GM12878 (cell line): Measurements from ENCODE around the gene SLC34A3. TPM values are rescaled to one million over a fixed set of nuclear protein-coding genes. Genes with fewer than 3 reads are reported as not detected.

ENCODE experiments used
- ATAC-seq: fragments of 200-7000 bp; cut with Tn5 transposase; 3 replicates; pipeline ENCODE4 v1.9.1; 2020; ENCODE audit warnings: mild to moderate bottlenecking, moderate library complexity
- BruUV-seq: library from RNA; stranded (reverse); fragments of 400-500 nt; replicated peaks from 2 replicates; lab custom pipeline; 2021; lab: Mats Ljungman, UMichigan
- CTCF ChIA-PET: fragments of 300-600 bp; sonication (Branson Sonifier 250); formaldehyde crosslinking; extraction: SDS; loops from one replicate; lab custom pipeline; 2021; ENCODE audit warnings: inconsistent platforms; lab: Yijun Ruan, JAX
- POLR2A ChIA-PET: fragments of 350-600 bp; formaldehyde crosslinking; extraction: SDS; loops from one replicate; lab custom pipeline; 2021; ENCODE audit warnings: inconsistent platforms; lab: Charles Lee
- RAD21 ChIA-PET: fragments of 300-600 bp; sonication (Branson Sonifier 250); formaldehyde crosslinking; loops from one replicate; lab custom pipeline; 2023; ENCODE audit warnings: antibody characterized with exemption; ENCODE audit not compliant: unreplicated experiment; lab: Charles Lee
- SMC1A ChIA-PET: fragments of 300-600 bp; sonication (Branson Sonifier 250); formaldehyde crosslinking; loops from one replicate; lab custom pipeline; 2023; ENCODE audit not compliant: unreplicated experiment, uncharacterized antibody; lab: Charles Lee
- DNase-seq: peaks from one replicate; pipeline ENCODE4 v3.0.0-alpha.2; 2011; ENCODE audit warnings: low read depth, low spot score
- FAIRE-seq: peaks from 3 replicates; lab custom pipeline; 2011; peaks lifted over from hg19 to GRCh38; lab: Jason Lieb, UNC
- H2AFZ ChIP-seq: 2 replicates; pipeline ENCODE4 v1.6.0; 2011; ENCODE audit warnings: low read depth, low read length, control low read depth; ENCODE audit not compliant: control insufficient read depth
- H3K27ac ChIP-seq: 2 replicates; pipeline ENCODE4 v1.5.1; 2011; ENCODE audit warnings: control low read depth; ENCODE audit not compliant: control insufficient read depth, insufficient read depth
- H3K27me3 ChIP-seq, 2 experiments: replicated peaks in 1 of 2; 2 replicates each; pipeline versions ENCODE4 v1.6.0 to v1.6.1; 2011; ENCODE audit warnings: low read length in 1 of 2; ENCODE audit not compliant: control insufficient read depth in 2 of 2, insufficient read depth in 2 of 2
- H3K36me3 ChIP-seq, 2 experiments: 2 replicates each; pipeline ENCODE4 v1.5.1; 2011; ENCODE audit warnings: low read length in 1 of 2; ENCODE audit not compliant: control insufficient read depth in 2 of 2, insufficient read depth in 2 of 2
- H3K4me1 ChIP-seq: 2 replicates; pipeline ENCODE4 v1.6.1; 2011; ENCODE audit warnings: mild to moderate bottlenecking, low read length, moderate library complexity, mixed read lengths; ENCODE audit not compliant: control insufficient read depth, insufficient read depth
- H3K4me2 ChIP-seq: 2 replicates; pipeline ENCODE4 v1.6.0; 2011; ENCODE audit warnings: control low read depth; ENCODE audit not compliant: control insufficient read depth, insufficient read depth
- H3K4me3 ChIP-seq: fragments of 200-600 bp; sonication (generic); 2 replicates; pipeline ENCODE4 v1.5.1; 2016
- H3K79me2 ChIP-seq: 2 replicates; pipeline ENCODE4 v1.6.0; 2011; ENCODE audit warnings: low read length; ENCODE audit not compliant: control insufficient read depth, insufficient read depth
- H3K9ac ChIP-seq: 2 replicates; pipeline ENCODE4 v1.8.0; 2011; ENCODE audit warnings: low read length, control low read depth, mixed read lengths; ENCODE audit not compliant: control insufficient read depth, insufficient read depth
- H3K9me3 ChIP-seq: replicated peaks from 3 replicates; pipeline ENCODE4 v1.5.1; 2011; ENCODE audit warnings: mild to moderate bottlenecking, low read length; ENCODE audit not compliant: control insufficient read depth, insufficient read depth
- H4K20me1 ChIP-seq: 2 replicates; pipeline ENCODE4 v1.6.0; 2011; ENCODE audit not compliant: control insufficient read depth, insufficient read depth
- BACH1 ChIP-seq: fragments of 450-650 bp; IDR thresholded peaks from 2 replicates; pipeline ENCODE4 v1.6.1; 2017; ENCODE audit warnings: mild to moderate bottlenecking, borderline replicate concordance
- CHD1 ChIP-seq: IDR thresholded peaks from 2 replicates; pipeline ENCODE4 v1.6.1; 2012; ENCODE audit warnings: low read depth, low read length, improper control_type of control experiment
- CREM ChIP-seq: IDR thresholded peaks from 2 replicates; pipeline ENCODE4 v1.6.1; 2014; ENCODE audit warnings: antibody characterized with exemption, low read depth
- IKZF2 ChIP-seq, 2 experiments: fragments of 450-650 bp; IDR thresholded peaks; 2 replicates each; pipeline ENCODE4 v1.6.1; 2017; ENCODE audit warnings: mild to moderate bottlenecking in 2 of 2, moderate library complexity in 2 of 2
- POLR2AphosphoS2 ChIP-seq: IDR thresholded peaks from 2 replicates; pipeline ENCODE4 v1.6.1; 2011; ENCODE audit warnings: low read depth, mild to moderate bottlenecking, low read length, improper control_type of control experiment, moderate library complexity
- WGBS: methylation state at CpG from one replicate; pipeline ENCODE4 v1.1.6; 2016; ENCODE audit warnings: low lambda C conversion rate; ENCODE audit not compliant: insufficient replicate concordance, insufficient coverage; ENCODE audit errors: missing lambda C conversion rate; 5-methylcytosine and 5-hydroxymethylcytosine counted together
- in situ Hi-C: fragments of 300-500 bp; cut with MboI; formaldehyde crosslinking; loops from 9 replicates; pipeline ENCODE4 v1.14.3; 2018; ENCODE audit warnings: mixed read lengths
- intact Hi-C: fragments of 100-400 bp; cut with micrococcal nuclease; formaldehyde crosslinking; loops from one replicate; pipeline ENCODE4 v1.14.2; 2022; ENCODE audit not compliant: unreplicated experiment
- polyA plus RNA-seq, 11 experiments: library from polyadenylated mRNA; depleted of rRNA in 4 of 11; unstranded in 6 of 11; stranded (reverse) in 5 of 11; fragments of >200 nt; fragmentation: Nextera tagmentation in 4 of 11; fragmentation: Illumina TruSeq in 1 of 11; extraction: Ambion mirVana in 4 of 11; extraction: Trizol in 1 of 11; gene quantifications; 1 replicate in 1 of 11; 2 replicates in 10 of 11; pipeline versions ENCODE4 v1.2.1 to v1.2.3, GENCODE V29; 2011 to 2016; ENCODE audit warnings: inconsistent platforms in 2 of 11, missing spikeins in 2 of 11, low read depth in 1 of 11
- total RNA-seq, 4 experiments: library from RNA; depleted of rRNA in 3 of 4; stranded (reverse); fragments of >200 nt in 3 of 4; fragmentation: Illumina TruSeq in 1 of 4; extraction: Trizol in 1 of 4; gene quantifications; 2 replicates each; pipeline versions ENCODE4 v1.2.1 to v1.2.3, GENCODE V29; 2013 to 2021
- TF ChIP-seq, protein P1 (sequence below): fragments of 450-650 bp; conservative IDR thresholded peaks from 2 replicates; pipeline ENCODE4 v1.6.1; 2017; ENCODE audit warnings: mild to moderate bottlenecking, moderate library complexity
- TF ChIP-seq, protein P2 (sequence below): fragments of 450-650 bp; IDR thresholded peaks from 2 replicates; pipeline ENCODE4 v1.6.1; 2017; ENCODE audit warnings: mild to moderate bottlenecking, moderate library complexity
- TF ChIP-seq, protein P3 (sequence below): IDR thresholded peaks from 2 replicates; pipeline ENCODE4 v1.6.1; 2012; ENCODE audit warnings: low read depth, low read length, improper control_type of control experiment

SLC34A3 gene
- total and polyA plus RNA-seq, 10 of the 15 experiments (the other 5 are each of a cell fraction or from before 2014, with no cell fraction given) = not detected

DNA sequence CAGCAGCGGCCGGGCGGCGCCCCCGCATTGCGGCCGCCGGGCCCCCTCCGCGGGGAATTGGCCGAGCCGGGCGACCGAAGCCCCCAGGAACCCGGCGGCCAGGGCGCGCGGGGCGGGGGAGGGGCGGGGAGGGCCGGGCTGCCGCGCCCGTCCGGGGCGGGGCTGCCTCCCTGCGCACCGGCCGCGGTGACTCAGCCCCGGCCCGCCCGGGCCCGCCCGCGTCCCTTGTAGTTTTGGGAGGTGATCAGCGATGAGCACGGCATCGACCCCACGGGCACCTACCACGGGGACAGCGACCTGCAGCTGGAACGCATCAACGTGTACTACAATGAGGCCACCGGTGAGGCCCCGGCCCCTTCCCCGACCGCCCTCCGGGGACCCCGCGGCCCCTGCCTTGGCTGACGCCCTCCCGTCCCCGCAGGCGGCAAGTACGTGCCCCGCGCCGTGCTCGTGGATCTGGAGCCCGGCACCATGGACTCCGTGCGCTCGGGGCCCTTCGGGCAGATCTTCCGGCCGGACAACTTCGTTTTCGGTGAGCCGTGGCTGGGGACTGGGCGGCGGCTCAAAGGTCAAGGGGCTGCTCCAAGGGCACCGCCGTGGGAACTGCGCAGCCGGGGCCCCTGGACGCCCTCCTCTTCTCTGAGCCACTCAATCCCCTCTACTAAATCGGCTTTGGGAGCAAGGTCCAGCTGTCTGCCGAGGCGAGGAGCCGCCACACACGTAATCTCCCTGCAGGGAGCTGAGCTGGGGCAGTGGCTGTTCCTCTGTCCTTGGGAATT, 11.0 kb downstream of the SLC34A3 start (continued):
- TF ChIP-seq, protein P1, sequence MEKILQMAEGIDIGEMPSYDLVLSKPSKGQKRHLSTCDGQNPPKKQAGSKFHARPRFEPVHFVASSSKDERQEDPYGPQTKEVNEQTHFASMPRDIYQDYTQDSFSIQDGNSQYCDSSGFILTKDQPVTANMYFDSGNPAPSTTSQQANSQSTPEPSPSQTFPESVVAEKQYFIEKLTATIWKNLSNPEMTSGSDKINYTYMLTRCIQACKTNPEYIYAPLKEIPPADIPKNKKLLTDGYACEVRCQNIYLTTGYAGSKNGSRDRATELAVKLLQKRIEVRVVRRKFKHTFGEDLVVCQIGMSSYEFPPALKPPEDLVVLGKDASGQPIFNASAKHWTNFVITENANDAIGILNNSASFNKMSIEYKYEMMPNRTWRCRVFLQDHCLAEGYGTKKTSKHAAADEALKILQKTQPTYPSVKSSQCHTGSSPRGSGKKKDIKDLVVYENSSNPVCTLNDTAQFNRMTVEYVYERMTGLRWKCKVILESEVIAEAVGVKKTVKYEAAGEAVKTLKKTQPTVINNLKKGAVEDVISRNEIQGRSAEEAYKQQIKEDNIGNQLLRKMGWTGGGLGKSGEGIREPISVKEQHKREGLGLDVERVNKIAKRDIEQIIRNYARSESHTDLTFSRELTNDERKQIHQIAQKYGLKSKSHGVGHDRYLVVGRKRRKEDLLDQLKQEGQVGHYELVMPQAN = no peak
- TF ChIP-seq BACH1 = 0 out of 2 replicates have a peak, but pooled peaks have one; percentile 11
- no peak for TF ChIP-seq IKZF2 (IDR thresholded peaks at IDR 0.05)

DNA sequence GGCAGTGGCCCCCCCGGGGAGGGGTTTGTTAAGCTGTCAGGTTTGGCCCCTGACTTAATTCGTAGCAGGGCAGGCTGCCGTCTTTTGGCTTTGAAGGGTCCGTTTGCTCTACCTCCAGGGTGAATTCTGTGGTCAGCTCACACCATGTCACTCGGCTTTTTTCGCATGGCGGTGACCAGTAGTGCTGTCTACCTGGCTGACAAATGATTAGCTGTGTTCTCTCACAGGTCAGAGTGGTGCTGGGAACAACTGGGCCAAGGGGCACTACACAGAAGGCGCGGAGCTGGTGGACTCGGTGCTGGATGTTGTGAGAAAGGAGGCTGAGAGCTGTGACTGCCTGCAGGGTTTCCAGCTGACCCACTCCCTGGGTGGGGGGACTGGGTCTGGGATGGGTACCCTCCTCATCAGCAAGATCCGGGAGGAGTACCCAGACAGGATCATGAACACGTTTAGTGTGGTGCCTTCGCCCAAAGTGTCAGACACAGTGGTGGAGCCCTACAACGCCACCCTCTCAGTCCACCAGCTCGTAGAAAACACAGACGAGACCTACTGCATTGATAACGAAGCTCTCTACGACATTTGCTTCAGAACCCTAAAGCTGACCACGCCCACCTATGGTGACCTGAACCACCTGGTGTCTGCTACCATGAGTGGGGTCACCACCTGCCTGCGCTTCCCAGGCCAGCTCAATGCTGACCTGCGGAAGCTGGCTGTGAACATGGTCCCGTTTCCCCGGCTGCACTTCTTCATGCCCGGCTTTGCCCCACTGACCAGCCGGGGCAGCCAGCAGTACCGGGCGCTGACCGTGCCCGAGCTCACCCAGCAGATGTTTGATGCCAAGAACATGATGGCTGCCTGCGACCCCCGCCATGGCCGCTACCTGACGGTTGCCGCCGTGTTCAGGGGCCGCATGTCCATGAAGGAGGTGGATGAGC, 11.8 kb downstream of the SLC34A3 start:
- Histone ChIP-seq H3K79me2 (peaks cover 30% of the 10 kb centered on the region), H3K4me3 (peak overlapping the region; percentile 98), H3K9ac (peak overlapping the region; percentile 63), H3K9me3 (no peaks in the 10 kb centered on the region), H2AFZ (no peak overlapping the region), H3K27ac (peak overlapping the region; percentile 35; the same call in 1 of the 2 replicates), H3K4me2 (peak overlapping the region; percentile 91), H3K27me3 (no peaks in the 10 kb centered on the region), H3K4me1 (peaks cover 30% of the 10 kb centered on the region), H4K20me1 (peaks cover 4% of the 10 kb centered on the region; the same call in 1 of the 2 replicates), H3K36me3 (peaks cover 8 to 14% of the 10 kb centered on the region in 2 experiments)
- ChIA-PET SMC1A (interaction anchor here (1.0 to 1.1 kb wide), 2 partner anchors 20 to 59 kb away, joined by 3 to 4 read pairs; partner anchors contain the start of genes NRARP and RNF208), RAD21 (interaction anchor here (0.6 to 0.8 kb wide), 2 partner anchors 11 to 284 kb away, joined by 3 read pairs; no protein-coding TSS in a partner anchor), POLR2A (interaction anchor here (0.6 to 9.2 kb wide), 6 partner anchors 13 to 92 kb away, joined by 3 to 112 read pairs (median 4); partner anchors contain the start of genes NELFB and TOR4A), CTCF (interaction anchor here (0.6 to 0.9 kb wide), 3 partner anchors 12 to 202 kb away, joined by 3 to 6 read pairs (median 3); no protein-coding TSS in a partner anchor)
- in situ Hi-C loops = no loop called here
- no peak for DNase-seq
- no peak for ATAC-seq
- FAIRE-seq = no peak
- BruUV-seq = no TSS peak
- intact Hi-C loops = no loop called here
- 63% methylated on average over 34 of the region's 36 CpGs for WGBS
- TF ChIP-seq CHD1 (no peak), POLR2AphosphoS2 (0 out of 2 replicates have a peak, but pooled peaks have one; percentile 47), IKZF2 (IDR thresholded peaks at IDR 0.05) (no peak), CREM (no peak)
- TF ChIP-seq, protein P2, sequence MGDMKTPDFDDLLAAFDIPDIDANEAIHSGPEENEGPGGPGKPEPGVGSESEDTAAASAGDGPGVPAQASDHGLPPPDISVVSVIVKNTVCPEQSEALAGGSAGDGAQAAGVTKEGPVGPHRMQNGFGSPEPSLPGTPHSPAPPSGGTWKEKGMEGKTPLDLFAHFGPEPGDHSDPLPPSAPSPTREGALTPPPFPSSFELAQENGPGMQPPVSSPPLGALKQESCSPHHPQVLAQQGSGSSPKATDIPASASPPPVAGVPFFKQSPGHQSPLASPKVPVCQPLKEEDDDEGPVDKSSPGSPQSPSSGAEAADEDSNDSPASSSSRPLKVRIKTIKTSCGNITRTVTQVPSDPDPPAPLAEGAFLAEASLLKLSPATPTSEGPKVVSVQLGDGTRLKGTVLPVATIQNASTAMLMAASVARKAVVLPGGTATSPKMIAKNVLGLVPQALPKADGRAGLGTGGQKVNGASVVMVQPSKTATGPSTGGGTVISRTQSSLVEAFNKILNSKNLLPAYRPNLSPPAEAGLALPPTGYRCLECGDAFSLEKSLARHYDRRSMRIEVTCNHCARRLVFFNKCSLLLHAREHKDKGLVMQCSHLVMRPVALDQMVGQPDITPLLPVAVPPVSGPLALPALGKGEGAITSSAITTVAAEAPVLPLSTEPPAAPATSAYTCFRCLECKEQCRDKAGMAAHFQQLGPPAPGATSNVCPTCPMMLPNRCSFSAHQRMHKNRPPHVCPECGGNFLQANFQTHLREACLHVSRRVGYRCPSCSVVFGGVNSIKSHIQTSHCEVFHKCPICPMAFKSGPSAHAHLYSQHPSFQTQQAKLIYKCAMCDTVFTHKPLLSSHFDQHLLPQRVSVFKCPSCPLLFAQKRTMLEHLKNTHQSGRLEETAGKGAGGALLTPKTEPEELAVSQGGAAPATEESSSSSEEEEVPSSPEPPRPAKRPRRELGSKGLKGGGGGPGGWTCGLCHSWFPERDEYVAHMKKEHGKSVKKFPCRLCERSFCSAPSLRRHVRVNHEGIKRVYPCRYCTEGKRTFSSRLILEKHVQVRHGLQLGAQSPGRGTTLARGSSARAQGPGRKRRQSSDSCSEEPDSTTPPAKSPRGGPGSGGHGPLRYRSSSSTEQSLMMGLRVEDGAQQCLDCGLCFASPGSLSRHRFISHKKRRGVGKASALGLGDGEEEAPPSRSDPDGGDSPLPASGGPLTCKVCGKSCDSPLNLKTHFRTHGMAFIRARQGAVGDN = no peak
- TF ChIP-seq, protein P3, sequence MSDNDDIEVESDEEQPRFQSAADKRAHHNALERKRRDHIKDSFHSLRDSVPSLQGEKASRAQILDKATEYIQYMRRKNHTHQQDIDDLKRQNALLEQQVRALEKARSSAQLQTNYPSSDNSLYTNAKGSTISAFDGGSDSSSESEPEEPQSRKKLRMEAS = no peak
